T-helper 1 cell treated with Interleukin-12 subunit alpha and Interleukin-12 subunit beta and Interleukin-4 antibody, amounts not matched to agents 30 μg/mL and 1 μg/mL, for 36 hours (primary cell): ENCODE results near the gene FGF18.
A peak's percentile ranks its signal among the peaks of the same experiment; 100 is the strongest.
"Not testable (repeated sequence)": the region's sequence is repeated elsewhere in the genome, so short reads cannot be mapped to it uniquely, and the experiment has no call there.

Experiments
- H3K27ac Mint-ChIP-seq: one replicate; pipeline ENCODE4 v1.8.0; 2021; ENCODE audit warnings: mild to moderate bottlenecking, mixed read lengths
- H3K27me3 Mint-ChIP-seq: one replicate; pipeline ENCODE4 v1.8.0; 2021; ENCODE audit warnings: low read depth, mixed read lengths
- H3K36me3 Mint-ChIP-seq: one replicate; pipeline ENCODE4 v1.8.0; 2021; ENCODE audit warnings: low read depth, mixed read lengths
- H3K4me1 Mint-ChIP-seq: one replicate; pipeline ENCODE4 v1.8.0; 2021; ENCODE audit warnings: low read depth, mixed read lengths
- H3K4me3 Mint-ChIP-seq: one replicate; pipeline ENCODE4 v1.8.0; 2021; ENCODE audit warnings: mild to moderate bottlenecking, moderate library complexity, mixed read lengths
- H3K9me3 Mint-ChIP-seq: one replicate; pipeline ENCODE4 v1.8.0; 2021; ENCODE audit warnings: mixed read lengths

Gene FGF18

GRCh38 chr5:171412186-171412585 lies 7.3 kb upstream of the FGF18 start:
- no peak overlapping the region for H3K27ac Mint-ChIP-seq
- peaks cover 18% of the 10 kb centered on the region for H3K4me1 Mint-ChIP-seq
- peaks cover 47% of the 10 kb centered on the region for H3K36me3 Mint-ChIP-seq
- no peak overlapping the region for H3K4me3 Mint-ChIP-seq
- H3K9me3 Mint-ChIP-seq: no peaks in the 10 kb centered on the region
- H3K27me3 Mint-ChIP-seq: peaks cover under 1% of the 10 kb centered on the region

- H3K9me3 Mint-ChIP-seq: no peaks in the 10 kb centered on the region
- no peak overlapping the region for H3K27ac Mint-ChIP-seq
- peaks cover 37% of the 10 kb centered on the region for H3K36me3 Mint-ChIP-seq
- peaks cover 8% of the 10 kb centered on the region for H3K27me3 Mint-ChIP-seq
- no peak overlapping the region for H3K4me3 Mint-ChIP-seq
- H3K4me1 Mint-ChIP-seq: peaks cover 12% of the 10 kb centered on the region
Observed at GRCh38 chr5:171413153-171413910, 6.1 kb upstream of the FGF18 start.

- H3K27ac Mint-ChIP-seq, H3K4me1 Mint-ChIP-seq, H3K9me3 Mint-ChIP-seq, H3K4me3 Mint-ChIP-seq: not testable (repeated sequence)
- Mint-ChIP-seq H3K27me3 (peaks cover 12% of the 10 kb centered on the region), H3K36me3 (peaks cover 32% of the 10 kb centered on the region)
Observed at GRCh38 chr5:171413993-171414392, 5.5 kb upstream of the FGF18 start.

GRCh38 chr5:171415115-171415730 lies 4.2 kb upstream of the FGF18 start:
- H3K36me3 Mint-ChIP-seq: peaks cover 26% of the 10 kb centered on the region
- no peak overlapping the region for H3K4me3 Mint-ChIP-seq
- peaks cover 8% of the 10 kb centered on the region for H3K4me1 Mint-ChIP-seq
- no peaks in the 10 kb centered on the region for H3K9me3 Mint-ChIP-seq
- H3K27ac Mint-ChIP-seq: no peak overlapping the region
- peaks cover 15% of the 10 kb centered on the region for H3K27me3 Mint-ChIP-seq

GRCh38 chr5:171416160-171417049 lies 3.0 kb upstream of the FGF18 start:
- H3K27ac Mint-ChIP-seq: no peak overlapping the region
- H3K4me1 Mint-ChIP-seq: peaks cover 11% of the 10 kb centered on the region
- H3K36me3 Mint-ChIP-seq: peaks cover 17% of the 10 kb centered on the region
- peaks cover 25% of the 10 kb centered on the region for H3K27me3 Mint-ChIP-seq
- no peak overlapping the region for H3K4me3 Mint-ChIP-seq
- H3K9me3 Mint-ChIP-seq: no peaks in the 10 kb centered on the region

DNA sequence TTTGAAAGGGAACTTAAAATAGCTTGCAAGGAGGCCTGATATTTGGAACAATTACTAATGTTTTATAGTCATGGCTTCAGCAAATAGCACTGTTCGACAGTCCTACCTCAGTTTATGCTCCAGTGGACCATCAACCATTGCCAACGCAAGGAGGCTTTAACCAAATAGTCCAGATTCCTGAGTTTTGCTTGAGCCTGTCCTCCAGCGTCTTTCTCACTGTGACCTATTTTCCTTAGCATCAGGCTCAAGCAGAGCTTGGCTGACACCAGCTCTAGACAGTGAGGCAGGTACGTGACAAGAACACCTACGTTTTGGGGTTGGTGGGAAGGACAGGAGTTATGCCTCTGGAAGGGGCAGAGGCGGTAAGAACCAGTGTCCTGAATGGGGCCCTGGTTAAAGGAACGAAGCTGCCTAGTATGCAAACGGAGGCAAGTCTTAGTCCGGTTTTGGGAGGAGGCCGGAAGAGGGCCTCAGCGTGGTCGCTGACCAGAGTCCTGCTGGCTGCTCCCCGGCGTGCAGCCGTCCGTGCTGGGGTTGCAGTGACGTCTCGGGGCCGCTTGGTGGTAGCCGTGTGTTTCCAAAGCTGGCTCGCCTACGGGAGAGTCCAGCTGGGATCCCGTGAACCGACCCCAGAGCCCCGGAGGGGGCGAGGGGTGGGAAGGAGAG lies 998 bp upstream of the FGF18 start:
- Mint-ChIP-seq H3K36me3 (no peaks in the 10 kb centered on the region), H3K4me3 (peak overlapping the region; percentile 60), H3K9me3 (no peaks in the 10 kb centered on the region), H3K27me3 (peaks cover 35% of the 10 kb centered on the region), H3K4me1 (peaks cover 7% of the 10 kb centered on the region), H3K27ac (no peak overlapping the region)

DNA sequence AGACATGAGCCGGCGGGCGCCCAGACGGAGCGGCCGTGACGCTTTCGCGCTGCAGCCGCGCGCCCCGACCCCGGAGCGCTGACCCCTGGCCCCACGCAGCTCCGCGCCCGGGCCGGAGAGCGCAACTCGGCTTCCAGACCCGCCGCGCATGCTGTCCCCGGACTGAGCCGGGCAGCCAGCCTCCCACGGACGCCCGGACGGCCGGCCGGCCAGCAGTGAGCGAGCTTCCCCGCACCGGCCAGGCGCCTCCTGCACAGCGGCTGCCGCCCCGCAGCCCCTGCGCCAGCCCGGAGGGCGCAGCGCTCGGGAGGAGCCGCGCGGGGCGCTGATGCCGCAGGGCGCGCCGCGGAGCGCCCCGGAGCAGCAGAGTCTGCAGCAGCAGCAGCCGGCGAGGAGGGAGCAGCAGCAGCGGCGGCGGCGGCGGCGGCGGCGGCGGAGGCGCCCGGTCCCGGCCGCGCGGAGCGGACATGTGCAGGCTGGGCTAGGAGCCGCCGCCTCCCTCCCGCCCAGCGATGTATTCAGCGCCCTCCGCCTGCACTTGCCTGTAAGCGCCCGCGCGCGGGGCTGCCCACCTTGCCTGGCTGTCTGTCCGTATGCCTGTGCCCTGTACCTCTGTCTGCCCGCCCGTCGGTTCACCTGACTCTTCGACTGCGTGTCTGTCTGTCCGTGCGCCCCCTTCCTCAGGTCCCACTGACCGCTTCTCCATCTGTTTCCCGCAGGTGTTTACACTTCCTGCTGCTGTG lies 412 bp downstream of the FGF18 start:
- peaks cover 35% of the 10 kb centered on the region for H3K27me3 Mint-ChIP-seq
- peaks cover 7% of the 10 kb centered on the region for H3K4me1 Mint-ChIP-seq
- no peaks in the 10 kb centered on the region for H3K36me3 Mint-ChIP-seq
- H3K27ac Mint-ChIP-seq: no peak overlapping the region
- peak overlapping the region; percentile 71 for H3K4me3 Mint-ChIP-seq
- H3K9me3 Mint-ChIP-seq: no peaks in the 10 kb centered on the region

- peak overlapping the region; percentile 71 for H3K4me3 Mint-ChIP-seq
Observed at GRCh38 chr5:171420431-171421241, 1.2 kb downstream of the FGF18 start.

GRCh38 chr5:171421331-171422262 lies 2.1 kb downstream of the FGF18 start:
- Mint-ChIP-seq H3K36me3 (no peaks in the 10 kb centered on the region), H3K27me3 (peaks cover 35% of the 10 kb centered on the region), H3K4me3 (no peak overlapping the region), H3K27ac (no peak overlapping the region), H3K9me3 (no peaks in the 10 kb centered on the region), H3K4me1 (peaks cover 7% of the 10 kb centered on the region)

More at GRCh38 chr5:171420431-171421241, 1.2 kb downstream of the FGF18 start:
- Mint-ChIP-seq H3K36me3 (no peaks in the 10 kb centered on the region), H3K27me3 (peaks cover 35% of the 10 kb centered on the region), H3K27ac (no peak overlapping the region), H3K9me3 (no peaks in the 10 kb centered on the region), H3K4me1 (peaks cover 7% of the 10 kb centered on the region)

- H3K4me1 Mint-ChIP-seq: peaks cover 7% of the 10 kb centered on the region
- peaks cover 31% of the 10 kb centered on the region for H3K27me3 Mint-ChIP-seq
- no peaks in the 10 kb centered on the region for H3K36me3 Mint-ChIP-seq
- no peak overlapping the region for H3K27ac Mint-ChIP-seq
- H3K4me3 Mint-ChIP-seq: no peak overlapping the region
- H3K9me3 Mint-ChIP-seq: no peaks in the 10 kb centered on the region
Observed at GRCh38 chr5:171422495-171422894, 3.0 kb downstream of the FGF18 start.

- H3K4me3 Mint-ChIP-seq: no peak overlapping the region
- H3K27ac Mint-ChIP-seq: no peak overlapping the region
- peaks cover 7% of the 10 kb centered on the region for H3K4me1 Mint-ChIP-seq
- H3K36me3 Mint-ChIP-seq: no peaks in the 10 kb centered on the region
- no peaks in the 10 kb centered on the region for H3K9me3 Mint-ChIP-seq
- H3K27me3 Mint-ChIP-seq: peaks cover 28% of the 10 kb centered on the region
Observed at GRCh38 chr5:171422902-171423663, 3.6 kb downstream of the FGF18 start.

- Mint-ChIP-seq H3K4me1 (peaks cover 4% of the 10 kb centered on the region), H3K9me3 (no peaks in the 10 kb centered on the region), H3K27ac (no peak overlapping the region), H3K4me3 (no peak overlapping the region), H3K36me3 (no peaks in the 10 kb centered on the region), H3K27me3 (peaks cover 23% of the 10 kb centered on the region)
Observed at GRCh38 chr5:171424726-171425125, 5.3 kb downstream of the FGF18 start.
